RWPE1 (cell line): ENCODE measurements around the gene CDAN1.

Experiments used
- CTCF ChIA-PET: fragments of 350-600 bp; sonication (Branson Sonifier 250); formaldehyde crosslinking; extraction: SDS; loops from one replicate; lab custom pipeline; 2021; lab: Yijun Ruan, JAX
- POLR2A ChIA-PET: fragments of 400-600 bp; formaldehyde crosslinking; extraction: SDS; loops from one replicate; lab custom pipeline; 2020; ENCODE audit warnings: antibody characterized with exemption; ENCODE audit not compliant: low non-redundant PET; lab: Yijun Ruan, JAX
- DNase-seq: peaks from one replicate; pipeline ENCODE4 v3.0.0; 2012; ENCODE audit warnings: low spot score
- H3K27ac ChIP-seq: fragments of 450-650 bp; 2 replicates; pipeline ENCODE4 v1.5.1; 2017
- CTCF ChIP-seq: fragments of 450-650 bp; conservative IDR thresholded peaks from 2 replicates; pipeline ENCODE4 v1.5.1; 2017; ENCODE audit warnings: low read depth, mild to moderate bottlenecking

Gene CDAN1

GRCh38 chr15:42736793-42737528 is at the start of gene CDAN1:
Gene CDAN1, minus strand, starts transcription at chr15:42737128. Its CDS starts 26 bp downstream, at chr15:42737102.
- POLR2A ChIA-PET, result no interaction called here
- H3K27ac ChIP-seq, result peak within 1 kb of the TSS; percentile 81
- no peak for TF ChIP-seq CTCF
- CTCF ChIA-PET, result interaction anchor here (0.6 to 1.6 kb wide), 6 partner anchors 14 to 287 kb away, joined by 3 to 9 read pairs (median 4); no protein-coding TSS in a partner anchor
- DNase-seq, result peak; percentile 99

- CTCF ChIA-PET, result no interaction called here
- no peak overlapping the region for H3K27ac ChIP-seq
- no peak for DNase-seq
- no peak for TF ChIP-seq CTCF
- POLR2A ChIA-PET, result no interaction called here
Measured at GRCh38 chr15:42785569-42785968, 48.6 kb upstream of the CDAN1 start.

- ChIA-PET CTCF (interaction anchor here (0.6 kb wide), 1 partner anchor 291 kb away, joined by 4 read pairs; no protein-coding TSS in a partner anchor), POLR2A (no interaction called here)
- no peak for TF ChIP-seq CTCF
- no peak for DNase-seq
- no peak overlapping the region for H3K27ac ChIP-seq
Measured at GRCh38 chr15:42784705-42785104, 47.8 kb upstream of the CDAN1 start.

- no peak for TF ChIP-seq CTCF
- CTCF ChIA-PET, result no interaction called here
- POLR2A ChIA-PET, result no interaction called here
- no peak overlapping the region for H3K27ac ChIP-seq
- DNase-seq, result no peak
Measured at GRCh38 chr15:42782716-42783115, 45.8 kb upstream of the CDAN1 start.

- no peak for TF ChIP-seq CTCF
- H3K27ac ChIP-seq, result no peak overlapping the region
- POLR2A ChIA-PET, result no interaction called here
- CTCF ChIA-PET, result no interaction called here
- no peak for DNase-seq
Measured at GRCh38 chr15:42775416-42775815, 38.5 kb upstream of the CDAN1 start.

GRCh38 chr15:42772901-42773300 is 36.0 kb upstream of the CDAN1 start:
- H3K27ac ChIP-seq, result no peak overlapping the region
- no peak for DNase-seq
- ChIA-PET CTCF (interaction anchor here (0.6 kb wide), 1 partner anchor 177 kb away, joined by 5 read pairs; no protein-coding TSS in a partner anchor), POLR2A (no interaction called here)
- no peak for TF ChIP-seq CTCF
